Left forelimb (tissue), 1 donor: Measurements from ENCODE around the gene FNDC10.
"Not testable (repeated sequence)": the region's sequence is repeated elsewhere in the genome, so short reads cannot be mapped to it uniquely, and the experiment has no call there.

Experiments
- DNase-seq: peaks from one replicate; pipeline ENCODE4 v3.0.0-alpha.2; 2018; ENCODE audit warnings: low spot score

Gene FNDC10

GRCh38 chr1:1599935-1600860, at the start of gene FNDC10:
FNDC10 (minus strand) TSS chr1:1600135; CDS start chr1:1600015, 120 bp downstream.
- DNase-seq = no peak

- DNase-seq = not testable (repeated sequence)
Observed at GRCh38 chr1:1648265-1648664, 48.3 kb upstream of the FNDC10 start.

- not testable (repeated sequence) for DNase-seq
Observed at GRCh38 chr1:1647567-1648241, 47.8 kb upstream of the FNDC10 start.

GRCh38 chr1:1646326-1646725, 46.4 kb upstream of the FNDC10 start:
- DNase-seq = not testable (repeated sequence)

- DNase-seq = not testable (repeated sequence)
Observed at GRCh38 chr1:1640711-1641461, 41.0 kb upstream of the FNDC10 start.

GRCh38 chr1:1640081-1640480, 40.1 kb upstream of the FNDC10 start:
- DNase-seq = not testable (repeated sequence)

GRCh38 chr1:1639368-1639767, 39.4 kb upstream of the FNDC10 start:
- DNase-seq = not testable (repeated sequence)

GRCh38 chr1:1638528-1638927, 38.6 kb upstream of the FNDC10 start:
- DNase-seq = not testable (repeated sequence)

GRCh38 chr1:1637479-1637875, 37.5 kb upstream of the FNDC10 start:
- not testable (repeated sequence) for DNase-seq

- peak; percentile 60 for DNase-seq
Observed at GRCh38 chr1:1636621-1637478, 36.9 kb upstream of the FNDC10 start.

GRCh38 chr1:1634613-1635012, 34.7 kb upstream of the FNDC10 start:
- DNase-seq = not testable (repeated sequence)

- DNase-seq = not testable (repeated sequence)
Observed at GRCh38 chr1:1633409-1633808, 33.5 kb upstream of the FNDC10 start.

GRCh38 chr1:1631782-1632420, 32.0 kb upstream of the FNDC10 start, which contains the start of gene MMP23B:
MMP23B (plus strand) TSS chr1:1632173; CDS start chr1:1632219, 46 bp downstream.
- peak; percentile 81 for DNase-seq

- peak; percentile 93 for DNase-seq
Observed at GRCh38 chr1:1630965-1631781, 31.2 kb upstream of the FNDC10 start.

- DNase-seq = peak; percentile 92
Observed at GRCh38 chr1:1630191-1630964, 30.4 kb upstream of the FNDC10 start.

- DNase-seq = peak; percentile 73
Observed at GRCh38 chr1:1629430-1630190, 29.7 kb upstream of the FNDC10 start.

- DNase-seq = peak; percentile 67
Observed at GRCh38 chr1:1628754-1629429, 29.0 kb upstream of the FNDC10 start.
